Stimulated activated CD4-positive, alpha-beta T cell treated with anti-CD3 and anti-CD28 coated beads, Interleukin-1b, Interleukin-23, amount 100 ng/mL, for 48 hours (primary cell): ENCODE data around the gene FBXW12.
"Not testable (repeated sequence)": the region's sequence is repeated elsewhere in the genome, so short reads cannot be mapped to it uniquely, and the experiment has no call there.

Experiments
- DNase-seq: peaks from one replicate; pipeline ENCODE4 v3.0.0-alpha.2; 2020

The FBXW12 gene

DNA sequence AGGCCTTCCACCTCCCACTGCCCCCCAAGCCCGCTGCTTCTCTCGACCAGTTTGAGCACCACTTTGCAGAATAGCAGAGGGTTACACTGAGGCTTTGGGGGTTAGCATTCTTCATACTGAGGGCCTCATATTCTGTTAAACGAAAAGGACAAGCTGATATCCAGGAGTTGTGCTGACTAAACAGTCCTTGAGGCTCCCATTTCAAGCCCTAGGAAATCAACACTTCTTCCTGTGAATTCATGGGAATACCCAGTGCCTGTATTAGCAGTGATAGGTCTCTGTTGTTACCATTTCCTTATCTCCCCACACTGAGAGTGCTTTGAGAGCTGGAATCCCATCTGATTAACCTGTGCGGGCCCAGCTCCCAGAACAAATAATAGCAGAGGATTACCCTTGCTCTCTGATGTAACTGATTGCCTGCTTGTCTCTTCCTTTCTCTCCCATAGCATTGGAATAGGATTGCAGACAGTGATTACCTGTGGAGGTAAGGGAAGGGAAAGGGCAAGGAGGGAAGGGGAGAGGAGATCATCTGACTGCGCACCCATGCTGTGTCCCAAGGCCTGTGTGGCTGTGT lies 930 bp downstream of the FBXW12 start:
- no peak for DNase-seq

DNA sequence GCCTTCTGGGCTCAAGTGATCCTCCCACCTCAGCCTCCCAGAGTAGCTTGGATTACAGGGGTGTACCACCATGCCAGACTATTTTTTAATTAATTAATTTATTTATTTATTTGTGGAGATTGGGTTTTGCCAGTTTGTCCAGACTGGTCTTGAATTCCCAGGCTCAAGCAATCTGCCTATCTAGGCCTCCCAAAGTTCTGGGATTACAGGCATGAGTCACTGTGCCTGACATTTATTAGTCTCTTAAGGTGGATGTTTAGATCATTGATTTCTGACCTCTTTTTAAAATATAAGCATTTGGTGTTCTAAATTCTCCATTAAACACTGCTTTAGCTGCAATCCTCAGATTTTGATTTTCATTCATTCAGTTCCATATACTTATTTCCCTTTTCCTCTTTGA lies 15.6 kb downstream of the FBXW12 start:
- DNase-seq = no peak

DNA sequence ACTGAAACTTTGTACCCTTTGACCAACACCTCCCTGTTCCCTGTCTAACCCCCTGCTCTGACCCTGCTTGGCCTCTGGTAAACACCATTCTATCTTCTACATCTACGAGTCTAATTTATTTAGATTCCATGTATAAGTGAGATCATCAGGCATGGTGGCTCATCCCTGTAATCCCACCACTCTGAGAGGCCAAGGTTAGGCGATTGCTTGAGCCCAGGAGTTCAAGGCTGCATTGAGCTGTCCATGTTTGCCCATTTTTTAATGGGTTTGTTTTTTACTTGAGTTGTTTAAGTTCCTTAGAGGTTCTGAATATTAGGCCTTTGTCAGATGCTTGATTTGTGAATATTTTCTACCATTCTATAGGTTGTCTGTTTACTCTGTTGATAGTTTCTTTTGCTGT lies 16.9 kb downstream of the FBXW12 start:
- no peak for DNase-seq

- no peak for DNase-seq
Measured at GRCh38 chr3:48394391-48394790, 22.4 kb downstream of the FBXW12 start.

DNA sequence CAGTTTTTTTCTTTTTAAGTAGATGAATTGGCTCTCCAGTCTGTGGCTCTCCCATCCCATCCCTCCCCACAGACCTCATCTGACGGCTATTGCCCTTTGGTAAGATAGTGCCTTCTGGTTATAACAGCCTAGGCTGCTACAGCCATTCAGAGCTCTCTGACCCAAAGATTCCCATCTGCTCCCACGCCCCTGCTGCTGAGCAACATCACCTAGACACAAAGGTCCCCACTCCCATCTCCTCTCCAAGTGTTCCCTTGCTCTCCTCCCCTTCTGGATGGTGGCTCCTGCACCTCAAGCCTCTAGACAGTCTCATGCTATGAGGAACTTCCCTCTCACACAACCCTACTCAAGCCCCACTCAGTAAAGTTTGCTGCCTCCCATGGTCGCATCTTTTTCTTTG lies 23.7 kb downstream of the FBXW12 start:
- DNase-seq = no peak

DNA sequence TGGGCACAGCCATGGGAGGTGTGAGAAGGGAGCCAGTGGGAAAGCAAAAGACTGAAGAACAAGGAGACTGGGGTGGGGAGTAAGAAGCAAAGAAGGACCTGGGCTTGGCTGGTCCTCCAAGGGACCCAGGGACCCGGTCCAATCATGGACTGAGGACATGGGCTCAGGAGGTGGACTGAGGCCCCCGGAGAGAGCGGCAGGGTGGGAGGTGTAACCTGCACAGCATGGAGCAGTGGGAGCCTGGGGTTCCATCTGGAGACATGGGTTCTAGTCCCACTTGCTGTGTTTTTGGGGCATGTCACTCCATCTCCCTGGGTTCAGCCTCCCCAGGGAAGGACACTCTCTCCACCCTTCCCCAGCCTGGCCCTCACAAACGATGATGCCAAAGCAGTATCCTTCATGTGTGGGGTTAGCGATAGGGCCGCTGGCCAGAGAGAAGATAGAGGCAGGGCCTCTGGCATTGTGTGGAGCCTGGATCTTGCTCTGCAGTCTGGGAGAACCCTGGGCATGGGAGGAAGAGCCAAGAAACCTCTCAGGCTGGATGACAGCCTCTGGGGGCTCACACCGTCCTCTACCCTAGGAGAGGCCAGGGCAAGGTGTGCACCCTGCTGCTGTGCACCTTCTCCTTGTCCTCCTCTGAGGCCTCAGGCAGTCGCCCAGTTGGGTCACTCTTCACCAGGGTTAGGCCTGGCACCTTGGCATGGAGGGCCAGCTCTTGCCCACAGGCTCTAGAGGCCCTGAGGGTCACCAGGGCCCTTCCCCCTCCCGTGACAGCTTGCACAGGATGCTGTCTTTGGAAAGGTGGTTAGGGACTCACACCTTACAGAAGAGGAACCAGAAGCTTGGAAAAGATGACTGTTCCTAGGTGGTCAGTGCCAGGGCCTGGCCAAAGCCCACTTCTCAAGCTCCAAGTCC lies 26.0 kb downstream of the FBXW12 start:
- no peak for DNase-seq

DNA sequence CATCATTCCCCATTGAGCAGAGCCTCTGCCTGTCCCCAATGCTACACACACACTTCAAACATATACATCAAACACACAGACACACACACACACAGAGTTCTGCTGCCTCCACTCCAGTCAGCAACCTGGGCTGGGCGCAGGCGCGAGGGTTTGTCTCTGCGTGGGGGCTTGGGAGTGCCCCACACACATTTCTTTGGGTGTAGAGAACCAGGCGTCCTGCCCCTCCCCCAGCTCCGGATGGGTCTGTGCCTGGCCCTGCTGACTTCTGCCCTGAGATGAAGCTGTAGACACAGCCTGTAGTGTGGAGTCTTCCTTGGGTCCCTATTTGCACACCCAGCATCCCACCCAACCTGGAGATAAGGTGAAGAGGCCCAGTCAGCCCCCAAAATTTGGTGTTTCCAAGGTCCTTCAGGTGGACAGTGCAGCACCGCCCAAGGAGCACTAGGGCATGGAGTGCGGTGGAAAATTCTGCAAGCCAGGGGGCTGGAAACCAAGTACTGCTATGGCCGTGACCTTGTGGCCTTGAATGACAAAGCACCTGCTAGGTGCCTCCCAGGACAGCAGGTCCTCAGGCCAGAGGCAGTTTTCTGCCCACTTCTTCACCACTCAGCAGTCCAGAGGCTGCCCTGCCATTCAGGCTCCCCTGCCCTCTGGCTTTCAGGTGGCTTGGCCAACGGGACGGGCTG lies 26.8 kb downstream of the FBXW12 start:
- no peak for DNase-seq

GRCh38 chr3:48399387-48400172 lies 27.6 kb downstream of the FBXW12 start:
- DNase-seq = no peak

- peak; percentile 60 for DNase-seq
Measured at GRCh38 chr3:48400824-48401433, 28.9 kb downstream of the FBXW12 start.

DNA sequence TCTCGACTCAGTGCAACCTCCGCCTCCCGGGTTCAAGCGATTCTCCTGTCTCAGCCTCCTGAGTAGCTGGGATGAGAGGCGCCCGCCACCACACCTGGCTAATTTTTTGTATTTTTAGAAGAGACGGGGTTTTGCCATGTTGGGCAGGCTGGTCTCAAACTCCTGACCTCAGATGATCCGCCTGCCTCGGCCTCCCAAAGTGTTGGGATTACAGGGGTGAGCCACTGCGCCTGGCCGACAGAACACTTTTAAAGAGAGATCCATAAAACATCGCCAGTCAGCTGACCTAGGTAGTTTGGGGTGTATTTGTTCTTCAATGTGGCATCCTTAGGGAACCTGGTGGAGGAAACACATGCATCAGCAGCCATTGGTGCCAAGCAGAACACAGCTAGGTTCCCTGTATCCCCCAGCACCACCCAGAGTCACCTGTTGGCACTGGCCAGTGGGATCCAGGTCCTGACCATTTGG lies 29.4 kb downstream of the FBXW12 start:
- DNase-seq = not testable (repeated sequence)

- no peak for DNase-seq
Measured at GRCh38 chr3:48402281-48402732, 30.3 kb downstream of the FBXW12 start.

DNA sequence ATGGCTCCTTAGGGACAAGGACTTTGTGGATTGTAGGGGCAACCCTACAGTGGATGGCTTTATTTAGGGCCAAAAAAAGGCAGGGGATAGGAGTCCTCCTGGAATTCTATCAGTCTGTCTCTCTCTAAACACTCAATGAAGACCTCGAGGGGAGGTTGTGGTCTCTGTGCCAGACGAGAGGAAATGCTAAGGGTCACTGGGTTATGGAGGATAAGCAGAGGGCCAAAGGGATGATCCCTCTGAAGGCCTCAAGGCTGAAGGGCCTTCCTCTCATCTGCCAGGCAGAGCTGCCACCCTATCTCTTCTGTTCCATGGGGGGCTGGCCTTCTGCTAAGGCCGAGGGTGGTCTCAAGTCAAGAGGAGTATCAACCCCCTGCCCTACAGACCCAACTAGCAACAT lies 30.9 kb downstream of the FBXW12 start:
- no peak for DNase-seq

GRCh38 chr3:48403533-48404439 lies 31.8 kb downstream of the FBXW12 start:
- DNase-seq = no peak

DNA sequence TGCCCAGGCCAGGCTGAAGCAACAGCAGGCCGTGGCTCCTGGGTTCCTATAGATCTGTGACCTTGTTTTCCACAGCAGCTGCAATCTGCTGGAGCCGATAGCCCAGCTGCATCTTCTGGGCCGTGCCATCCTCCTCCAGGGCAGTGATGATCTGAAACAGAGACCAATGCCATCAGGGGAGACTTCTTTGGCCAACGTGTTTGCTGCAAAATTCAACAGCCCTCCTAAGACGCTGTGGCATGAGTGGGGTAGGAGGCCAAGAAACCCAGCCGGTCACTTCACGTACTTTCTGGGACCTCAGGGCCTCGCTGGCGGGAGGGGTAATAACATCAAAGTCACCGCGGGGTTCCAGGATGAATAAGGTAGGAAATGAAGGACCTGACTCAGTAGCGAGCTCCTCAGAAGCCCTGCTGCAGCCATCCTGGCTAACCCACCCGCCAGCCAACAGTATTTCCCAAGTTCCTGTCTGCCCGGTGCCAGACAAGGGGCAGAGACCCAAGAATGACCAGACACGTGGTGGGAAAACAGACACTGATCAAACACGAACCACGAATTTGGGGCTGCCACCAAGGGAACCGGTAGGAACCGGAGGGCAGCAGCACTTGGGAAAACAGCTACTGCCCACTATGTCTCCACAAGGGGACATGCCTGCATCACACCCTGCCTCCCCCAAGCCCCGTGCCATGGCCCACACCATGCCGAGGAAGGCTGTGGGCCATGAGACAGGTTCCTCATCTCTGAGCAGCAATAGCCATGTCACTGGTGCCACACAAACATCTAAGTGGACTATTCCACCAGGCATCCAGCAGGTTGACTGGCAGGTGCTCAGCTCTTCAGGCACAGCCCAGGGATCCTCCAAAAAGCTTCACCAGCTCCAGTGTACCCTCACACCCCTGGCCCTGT lies 32.7 kb downstream of the FBXW12 start:
- DNase-seq = no peak

DNA sequence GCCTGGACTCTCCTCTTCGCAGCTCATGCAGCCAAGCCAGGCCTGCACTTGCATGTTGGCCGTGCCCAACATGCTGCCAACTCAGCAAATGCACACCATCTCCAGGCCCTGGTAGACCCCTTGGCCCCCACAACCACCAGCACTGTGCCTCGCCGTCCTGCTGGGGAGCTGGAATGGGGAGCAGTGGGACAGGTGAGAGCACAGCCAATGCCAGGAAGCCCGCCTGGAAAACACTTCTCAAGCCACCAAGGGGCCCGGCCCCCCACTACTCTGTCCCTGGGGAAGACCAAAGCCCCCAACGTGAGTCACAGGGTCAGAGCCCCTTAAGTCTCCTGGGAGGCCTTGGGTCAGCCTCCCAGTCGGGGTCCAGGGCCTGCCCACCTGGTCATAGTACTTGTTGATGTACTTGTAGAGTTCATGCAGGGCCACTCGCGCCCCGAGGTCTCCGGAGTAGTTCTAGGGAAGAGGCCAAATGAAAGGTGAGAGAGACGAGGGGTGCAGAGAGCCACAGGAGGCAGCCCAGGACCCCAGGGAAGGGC lies 33.4 kb downstream of the FBXW12 start:
- DNase-seq = no peak

- DNase-seq = no peak
Measured at GRCh38 chr3:48405971-48406370, 34.0 kb downstream of the FBXW12 start.

DNA sequence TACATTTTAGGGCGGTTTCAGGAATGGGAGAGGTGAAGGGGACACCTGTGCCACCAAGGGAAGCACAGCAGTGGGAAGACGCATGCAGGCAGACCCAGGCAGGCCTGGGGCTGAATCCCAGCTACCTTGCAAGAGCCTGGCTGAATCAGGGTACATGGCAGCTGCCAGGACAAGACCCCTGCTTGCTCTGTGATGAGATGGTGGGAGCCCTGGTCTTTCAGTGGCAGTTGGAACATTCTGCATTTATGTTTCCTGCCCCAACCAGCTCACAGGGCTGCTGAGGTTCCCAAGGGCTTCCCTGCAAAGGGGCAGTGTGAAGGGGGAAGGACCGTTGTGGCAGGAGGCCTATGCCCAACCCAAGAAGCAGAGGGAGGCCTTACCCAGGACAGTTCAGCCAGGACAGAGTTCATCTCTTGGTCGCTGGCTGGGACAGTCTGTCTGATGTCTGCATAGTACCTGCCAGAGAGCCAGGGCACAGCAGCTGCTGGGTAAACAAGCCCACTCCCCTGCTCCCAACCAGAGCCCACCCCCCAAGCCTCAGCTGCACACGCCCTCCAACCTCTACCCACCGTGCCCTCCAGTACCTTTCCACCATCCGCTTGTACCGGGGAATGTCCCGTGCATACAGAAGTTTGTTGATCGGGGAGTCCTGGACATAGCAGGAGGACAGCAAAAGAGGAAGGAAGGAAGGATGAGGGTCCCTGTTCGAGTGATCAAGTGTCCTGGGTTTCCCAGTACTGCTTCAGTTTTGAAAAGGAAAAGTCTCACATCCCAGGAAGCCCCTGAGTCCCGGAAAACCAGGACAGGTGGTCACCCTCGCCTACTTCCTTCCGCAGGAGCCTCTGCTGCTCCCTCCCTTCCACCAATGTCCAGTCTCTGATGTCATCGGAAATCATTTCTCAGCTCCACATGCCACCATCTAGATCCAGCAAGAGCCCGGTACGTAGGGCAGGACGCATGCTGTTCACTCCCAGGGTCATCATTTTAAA lies 34.7 kb downstream of the FBXW12 start:
- no peak for DNase-seq

- no peak for DNase-seq
Measured at GRCh38 chr3:48407542-48408099, 35.6 kb downstream of the FBXW12 start.
